ENCODE results near the gene DBN1. TPM values are rescaled to one million over a fixed set of nuclear protein-coding genes. Genes with fewer than 3 reads are reported as not detected.
A peak's percentile ranks its signal among the peaks of the same experiment; 100 is the strongest.

DBN1 gene
- total RNA-seq, 1 donor from 2014 or later: 1,261 TPM

- Mint-ChIP-seq H3K27ac (ENCODE audit: unreplicated experiment) (no peak overlapping the region), H3K27me3 (ENCODE audit: unreplicated experiment) (peaks cover 10% of the 10 kb centered on the region), H3K4me1 (ENCODE audit: low read depth, unreplicated experiment) (peaks cover 14% of the 10 kb centered on the region), H3K9me3 (ENCODE audit: unreplicated experiment) (peaks cover 13% of the 10 kb centered on the region), H3K36me3 (ENCODE audit: unreplicated experiment) (no peaks in the 10 kb centered on the region), H3K4me3 (ENCODE audit: unreplicated experiment) (no peak overlapping the region)
- DNase-seq: no peak
- peak; percentile 35 for TF ChIP-seq CTCF (IDR thresholded peaks at IDR 0.05; ENCODE audit: partially characterized antibody, unreplicated experiment)
These were observed 33.7 kb upstream of the DBN1 start for GRCh38 chr5:177507165-177507564.

- Mint-ChIP-seq H3K4me3 (ENCODE audit: unreplicated experiment) (no peak overlapping the region), H3K27ac (ENCODE audit: unreplicated experiment) (no peak overlapping the region), H3K27me3 (ENCODE audit: unreplicated experiment) (peaks cover 16% of the 10 kb centered on the region), H3K9me3 (ENCODE audit: unreplicated experiment) (peaks cover 14% of the 10 kb centered on the region), H3K36me3 (ENCODE audit: unreplicated experiment) (no peaks in the 10 kb centered on the region), H3K4me1 (ENCODE audit: low read depth, unreplicated experiment) (peaks cover 28% of the 10 kb centered on the region)
- no peak for DNase-seq
- TF ChIP-seq CTCF (IDR thresholded peaks at IDR 0.05; ENCODE audit: partially characterized antibody, unreplicated experiment): no peak
These were observed 31.6 kb upstream of the DBN1 start for GRCh38 chr5:177505075-177505474.

GRCh38 chr5:177504086-177505056 lies 30.9 kb upstream of the DBN1 start:
- no peak for DNase-seq
- Mint-ChIP-seq H3K27me3 (ENCODE audit: unreplicated experiment) (peaks cover 17% of the 10 kb centered on the region), H3K4me3 (ENCODE audit: unreplicated experiment) (no peak overlapping the region), H3K27ac (ENCODE audit: unreplicated experiment) (no peak overlapping the region), H3K4me1 (ENCODE audit: low read depth, unreplicated experiment) (peaks cover 32% of the 10 kb centered on the region), H3K9me3 (ENCODE audit: unreplicated experiment) (peaks cover 16% of the 10 kb centered on the region), H3K36me3 (ENCODE audit: unreplicated experiment) (no peaks in the 10 kb centered on the region)
- no peak for TF ChIP-seq CTCF (IDR thresholded peaks at IDR 0.05; ENCODE audit: partially characterized antibody, unreplicated experiment)

- H3K36me3 Mint-ChIP-seq (ENCODE audit: unreplicated experiment): no peaks in the 10 kb centered on the region
These were observed 30.1 kb upstream of the DBN1 start for GRCh38 chr5:177503351-177504085.

More at GRCh38 chr5:177503351-177504085, 30.1 kb upstream of the DBN1 start:
- H3K9me3 Mint-ChIP-seq (ENCODE audit: unreplicated experiment): peaks cover 20% of the 10 kb centered on the region
- peak overlapping the region; percentile 35 for H3K27ac Mint-ChIP-seq (ENCODE audit: unreplicated experiment)
- H3K27me3 Mint-ChIP-seq (ENCODE audit: unreplicated experiment): peaks cover 22% of the 10 kb centered on the region
- H3K4me1 Mint-ChIP-seq (ENCODE audit: low read depth, unreplicated experiment): peaks cover 34% of the 10 kb centered on the region
- H3K4me3 Mint-ChIP-seq (ENCODE audit: unreplicated experiment): no peak overlapping the region
- no peak for DNase-seq
- TF ChIP-seq CTCF (IDR thresholded peaks at IDR 0.05; ENCODE audit: partially characterized antibody, unreplicated experiment): no peak
